Gastroesophageal sphincter (tissue), 4 donors: ENCODE results near the gene EIF4ENIF1. TPM values are rescaled to one million over a fixed set of nuclear protein-coding genes. Genes with fewer than 3 reads are reported as not detected.

Source experiments
- ATAC-seq: fragments of 150-250 bp; one replicate; pipeline ENCODE4 v1.9.1; 2016; ENCODE audit warnings: mild to moderate bottlenecking, moderate library complexity
- H3K27ac ChIP-seq, 4 donors: fragments of 200-600 bp; sonication (generic) in 3 of 4; 1 replicate in 3 of 4; 2 replicates in 1 of 4; pipeline ENCODE4 v1.5.1; 2016 to 2019
- H3K27me3 ChIP-seq: fragments of 200-600 bp; sonication (generic); one replicate; pipeline ENCODE4 v1.5.1; 2019
- H3K36me3 ChIP-seq, 2 donors: fragments of 200-600 bp; sonication (generic); one replicate each; pipeline ENCODE4 v1.5.1; 2019; ENCODE audit warnings: control low read depth in 1 of 2
- H3K4me1 ChIP-seq, 3 donors: fragments of 200-600 bp; sonication (generic); 1 replicate in 2 of 3; 2 replicates in 1 of 3; pipeline ENCODE4 v1.5.1; 2016 to 2019; ENCODE audit warnings: control low read depth in 2 of 3
- H3K4me3 ChIP-seq, 2 donors: fragments of 200-600 bp; sonication (generic); one replicate each; pipeline ENCODE4 v1.5.1; 2019; ENCODE audit warnings: mild to moderate bottlenecking in 1 of 2, moderate library complexity in 1 of 2
- H3K9me3 ChIP-seq, 3 donors: fragments of 200-600 bp; sonication (generic); one replicate each; pipeline ENCODE4 v1.5.1; 2017 to 2019; ENCODE audit warnings: control low read depth in 2 of 3
- CTCF ChIP-seq, 4 experiments: fragments of 200-600 bp in 2 of 4; fragments of 450-650 bp in 2 of 4; sonication (generic) in 1 of 4; IDR thresholded peaks; one replicate each; pipeline ENCODE4 v1.5.1; 2017 to 2019; ENCODE audit warnings: antibody characterized with exemption in 4 of 4, mild to moderate bottlenecking in 2 of 4, moderate library complexity in 2 of 4
- EP300 ChIP-seq: sonication (generic); formaldehyde crosslinking; IDR thresholded peaks from one replicate; pipeline ENCODE4 v1.6.1; 2017; ENCODE audit warnings: antibody characterized with exemption, mild to moderate bottlenecking
- POLR2A ChIP-seq, 2 donors: fragments of 450-650 bp; IDR thresholded peaks; one replicate each; pipeline ENCODE4 v1.6.1; 2017; ENCODE audit warnings: antibody characterized with exemption in 2 of 2, mild to moderate bottlenecking in 2 of 2, moderate library complexity in 1 of 2
- POLR2AphosphoS5 ChIP-seq: sonication (generic); formaldehyde crosslinking; IDR thresholded peaks from one replicate; pipeline ENCODE4 v1.6.1; 2017; ENCODE audit warnings: antibody characterized with exemption
- WGBS, 2 donors: methylation state at CpG; one replicate each; pipeline ENCODE4 v1.1.5; 2018; ENCODE audit warnings: low coverage in 1 of 2; 5-methylcytosine and 5-hydroxymethylcytosine counted together
- small RNA-seq, 4 donors: library from RNA; depleted of rRNA; stranded (forward); fragments of <200 nt; gene quantifications; one replicate each; pipeline ENCODE3, GENCODE V24; 2016
- total RNA-seq, 4 donors: library from RNA; depleted of rRNA; stranded (reverse); fragments of >200 nt; gene quantifications; one replicate each; pipeline ENCODE4 v1.1.0, GENCODE V29; 2016

Gene EIF4ENIF1
- total RNA-seq, 4 donors from 2014 or later = 18.4 to 24.0 (median 20.5) TPM

DNA sequence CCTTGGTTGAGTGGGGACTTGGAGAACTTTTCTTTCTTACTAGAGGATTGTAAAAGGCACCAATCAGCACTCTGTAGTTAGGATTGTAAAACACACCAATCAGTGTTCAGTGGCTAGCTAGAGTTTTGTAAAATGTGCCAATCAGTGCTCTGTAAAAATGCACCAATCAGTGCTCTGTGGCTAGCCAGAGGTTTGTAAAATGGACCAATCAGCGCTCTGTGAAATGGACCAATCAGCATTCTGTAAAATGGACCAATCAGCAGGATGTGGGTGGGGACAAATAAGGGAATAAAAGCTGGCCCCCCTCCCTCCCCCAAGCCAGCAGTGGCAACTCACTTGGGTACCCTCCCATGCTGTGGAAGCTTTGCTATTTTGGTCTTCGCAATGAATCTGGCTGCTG lies 95.7 kb downstream of the EIF4ENIF1 start:
- TF ChIP-seq CTCF (IDR thresholded peaks at IDR 0.05) (no peak), POLR2AphosphoS5 (no peak), POLR2A (IDR thresholded peaks at IDR 0.05) (no peak), EP300 (no peak)
- WGBS, 2 donors = 86 to 90% methylated on average over 1 to 2 of the region's 2 CpGs

More for the DNA sequence above, 95.7 kb downstream of the EIF4ENIF1 start:
- no peak overlapping the region for H3K27ac ChIP-seq
- no peak overlapping the region for H3K4me3 ChIP-seq
- H3K27me3 ChIP-seq = no peaks in the 10 kb centered on the region
- no peak for ATAC-seq
- H3K9me3 ChIP-seq = no peaks in the 10 kb centered on the region
- H3K36me3 ChIP-seq = no peaks in the 10 kb centered on the region
- H3K4me1 ChIP-seq = peaks cover 0 to 7% (median 0%) of the 10 kb centered on the region in 3 donors

Small RNA genes lying within 50 kb of the gene (small RNA-seq; reads per million reads assigned to genes)
- gene AL096701.2 (0 reads per million in 4 donors), gene RNU6-28P (0 reads per million in 4 donors)

Other genes with a start within 250 kb of the EIF4ENIF1 start
- gene PIK3IP1, start 197.4 kb downstream of the EIF4ENIF1 start, total RNA-seq = 10 to 100 TPM; 28.8 to 53.7 (median 37.8) TPM
- 10 to 100 TPM; 15.7 to 18.0 (median 17.7) TPM for gene PATZ1, start 143.5 kb downstream of the EIF4ENIF1 start, total RNA-seq
- 10 to 100 TPM; 51.8 to 70.0 (median 57.9) TPM for gene DRG1, start 90.2 kb downstream of the EIF4ENIF1 start, total RNA-seq
- 10 to 100 TPM; 14.4 to 54.8 (median 20.0) TPM for gene SFI1, start 6.7 kb upstream of the EIF4ENIF1 start, total RNA-seq
- 10 to 100 TPM; 10.1 to 32.7 (median 19.2) TPM for gene PISD, start 172.4 kb upstream of the EIF4ENIF1 start, total RNA-seq